ENCODE measurements around the gene CREB1. TPM values are rescaled to one million over a fixed set of nuclear protein-coding genes. Genes with fewer than 3 reads are reported as not detected.

CREB1 gene
- total and polyA plus RNA-seq, 4 donors: 8.4 to 88.7 (median 35.7) TPM

GRCh38 chr2:207601774-207602173 is 72.0 kb downstream of the CREB1 start:
- intact Hi-C loops (cut with DNase I): no loop called here
- WGBS, 2 donors: 93 to 96% methylated on average over 1 of the region's 1 CpG

GRCh38 chr2:207603486-207603885 is 73.7 kb downstream of the CREB1 start:
- no peaks in the 10 kb centered on the region for H3K27me3 ChIP-seq (ENCODE audit: control insufficient read depth in 1 of 2, insufficient read depth in 2 of 2, low read length in 1 of 2)
- no peak overlapping the region for H3K27ac ChIP-seq (ENCODE audit: low read depth in 1 of 2, low read length in 2 of 2)
- H3K9me3 ChIP-seq (ENCODE audit: control insufficient read depth, low read length): no peaks in the 10 kb centered on the region
- ATAC-seq (ENCODE audit: low FRiP score): no peak
- H3K4me1 ChIP-seq (ENCODE audit: control insufficient read depth in 1 of 2, insufficient read depth in 2 of 2, low read length in 2 of 2): no peaks in the 10 kb centered on the region
- no peak overlapping the region for H3K4me3 ChIP-seq (ENCODE audit: low read length in 2 of 2)
- intact Hi-C loops (cut with DNase I): no loop called here
- no peak for DNase-seq
- 53 to 56% methylated on average over 2 of the region's 2 CpGs for WGBS, 2 donors
- H3K36me3 ChIP-seq (ENCODE audit: control insufficient read depth in 1 of 2, insufficient read depth in 2 of 2, low read length in 1 of 2): no peaks in the 10 kb centered on the region

More at GRCh38 chr2:207601774-207602173, 72.0 kb downstream of the CREB1 start:
- ATAC-seq (ENCODE audit: low FRiP score) (no peak), DNase-seq (no peak)
- no peak overlapping the region for H3K27ac ChIP-seq (ENCODE audit: low read depth in 1 of 2, low read length in 2 of 2)
- H3K9me3 ChIP-seq (ENCODE audit: control insufficient read depth, low read length): no peaks in the 10 kb centered on the region
- H3K4me3 ChIP-seq (ENCODE audit: low read length in 2 of 2): no peak overlapping the region
- H3K36me3 ChIP-seq (ENCODE audit: control insufficient read depth in 1 of 2, insufficient read depth in 2 of 2, low read length in 1 of 2): peaks cover 0 to 4% of the 10 kb centered on the region in 2 donors
- H3K27me3 ChIP-seq (ENCODE audit: control insufficient read depth in 1 of 2, insufficient read depth in 2 of 2, low read length in 1 of 2): no peaks in the 10 kb centered on the region
- H3K4me1 ChIP-seq (ENCODE audit: control insufficient read depth in 1 of 2, insufficient read depth in 2 of 2, low read length in 2 of 2): no peaks in the 10 kb centered on the region

GRCh38 chr2:207606399-207606798 is 76.6 kb downstream of the CREB1 start:
- ATAC-seq (ENCODE audit: low FRiP score): no peak

GRCh38 chr2:207606829-207607228 is 77.1 kb downstream of the CREB1 start:
- intact Hi-C loops (cut with DNase I): no loop called here
- no peak overlapping the region for H3K4me3 ChIP-seq (ENCODE audit: low read length in 2 of 2)
- WGBS, 2 donors: 95 to 96% methylated on average over 5 of the region's 5 CpGs
- no peaks in the 10 kb centered on the region for H3K27me3 ChIP-seq (ENCODE audit: control insufficient read depth in 1 of 2, insufficient read depth in 2 of 2, low read length in 1 of 2)
- no peak for DNase-seq
- H3K36me3 ChIP-seq (ENCODE audit: control insufficient read depth in 1 of 2, insufficient read depth in 2 of 2, low read length in 1 of 2): no peaks in the 10 kb centered on the region
- ATAC-seq (ENCODE audit: low FRiP score): no peak
- H3K4me1 ChIP-seq (ENCODE audit: control insufficient read depth in 1 of 2, insufficient read depth in 2 of 2, low read length in 2 of 2): no peaks in the 10 kb centered on the region
- no peaks in the 10 kb centered on the region for H3K9me3 ChIP-seq (ENCODE audit: control insufficient read depth, low read length)
- no peak overlapping the region for H3K27ac ChIP-seq (ENCODE audit: low read depth in 1 of 2, low read length in 2 of 2)

More at GRCh38 chr2:207606399-207606798, 76.6 kb downstream of the CREB1 start:
- Histone ChIP-seq H3K27ac (ENCODE audit: low read depth in 1 of 2, low read length in 2 of 2) (no peak overlapping the region), H3K4me3 (ENCODE audit: low read length in 2 of 2) (no peak overlapping the region), H3K4me1 (ENCODE audit: control insufficient read depth in 1 of 2, insufficient read depth in 2 of 2, low read length in 2 of 2) (no peaks in the 10 kb centered on the region), H3K36me3 (ENCODE audit: control insufficient read depth in 1 of 2, insufficient read depth in 2 of 2, low read length in 1 of 2) (no peaks in the 10 kb centered on the region), H3K9me3 (ENCODE audit: control insufficient read depth, low read length) (no peaks in the 10 kb centered on the region), H3K27me3 (ENCODE audit: control insufficient read depth in 1 of 2, insufficient read depth in 2 of 2, low read length in 1 of 2) (no peaks in the 10 kb centered on the region)
- DNase-seq: no peak
- WGBS, 2 donors: 95% methylated on average over 7 of the region's 7 CpGs
- intact Hi-C loops (cut with DNase I): no loop called here

- ATAC-seq (ENCODE audit: low FRiP score): no peak
- Histone ChIP-seq H3K4me3 (ENCODE audit: low read length in 2 of 2) (no peak overlapping the region), H3K9me3 (ENCODE audit: control insufficient read depth, low read length) (no peaks in the 10 kb centered on the region), H3K4me1 (ENCODE audit: control insufficient read depth in 1 of 2, insufficient read depth in 2 of 2, low read length in 2 of 2) (no peaks in the 10 kb centered on the region), H3K27ac (ENCODE audit: low read depth in 1 of 2, low read length in 2 of 2) (no peak overlapping the region), H3K27me3 (ENCODE audit: control insufficient read depth in 1 of 2, insufficient read depth in 2 of 2, low read length in 1 of 2) (no peaks in the 10 kb centered on the region), H3K36me3 (ENCODE audit: control insufficient read depth in 1 of 2, insufficient read depth in 2 of 2, low read length in 1 of 2) (peaks cover 0 to 3% of the 10 kb centered on the region in 2 donors)
- 87 to 89% methylated on average over 4 of the region's 4 CpGs for WGBS, 2 donors
- intact Hi-C loops (cut with DNase I): no loop called here
- DNase-seq: no peak
Measured at GRCh38 chr2:207612714-207613113, 83.0 kb downstream of the CREB1 start.

- 91 to 96% methylated on average over 2 of the region's 2 CpGs for WGBS, 2 donors
- H3K4me1 ChIP-seq (ENCODE audit: control insufficient read depth in 1 of 2, insufficient read depth in 2 of 2, low read length in 2 of 2): no peaks in the 10 kb centered on the region
- H3K27me3 ChIP-seq (ENCODE audit: control insufficient read depth in 1 of 2, insufficient read depth in 2 of 2, low read length in 1 of 2): no peaks in the 10 kb centered on the region
- no peaks in the 10 kb centered on the region for H3K9me3 ChIP-seq (ENCODE audit: control insufficient read depth, low read length)
- intact Hi-C loops (cut with DNase I): no loop called here
- no peak overlapping the region for H3K27ac ChIP-seq (ENCODE audit: low read depth in 1 of 2, low read length in 2 of 2)
- H3K4me3 ChIP-seq (ENCODE audit: low read length in 2 of 2): no peak overlapping the region
- ATAC-seq (ENCODE audit: low FRiP score) (no peak), DNase-seq (no peak)
- peaks cover 0 to 4% of the 10 kb centered on the region in 2 donors for H3K36me3 ChIP-seq (ENCODE audit: control insufficient read depth in 1 of 2, insufficient read depth in 2 of 2, low read length in 1 of 2)
Measured at GRCh38 chr2:207614824-207615223, 85.1 kb downstream of the CREB1 start.

- Histone ChIP-seq H3K4me3 (ENCODE audit: low read length in 2 of 2) (no peak overlapping the region), H3K27ac (ENCODE audit: low read depth in 1 of 2, low read length in 2 of 2) (no peak overlapping the region), H3K4me1 (ENCODE audit: control insufficient read depth in 1 of 2, insufficient read depth in 2 of 2, low read length in 2 of 2) (no peaks in the 10 kb centered on the region), H3K36me3 (ENCODE audit: control insufficient read depth in 1 of 2, insufficient read depth in 2 of 2, low read length in 1 of 2) (peaks cover 0 to 4% of the 10 kb centered on the region in 2 donors), H3K27me3 (ENCODE audit: control insufficient read depth in 1 of 2, insufficient read depth in 2 of 2, low read length in 1 of 2) (no peaks in the 10 kb centered on the region), H3K9me3 (ENCODE audit: control insufficient read depth, low read length) (no peaks in the 10 kb centered on the region)
- DNase-seq (no peak), ATAC-seq (ENCODE audit: low FRiP score) (no peak)
- WGBS, 2 donors: 76 to 79% methylated on average over 4 of the region's 4 CpGs
- intact Hi-C loops (cut with DNase I): no loop called here
Measured at GRCh38 chr2:207616185-207616584, 86.4 kb downstream of the CREB1 start.

GRCh38 chr2:207617011-207617671 is 87.4 kb downstream of the CREB1 start:
- Histone ChIP-seq H3K27ac (ENCODE audit: low read depth in 1 of 2, low read length in 2 of 2) (no peak overlapping the region), H3K4me3 (ENCODE audit: low read length in 2 of 2) (no peak overlapping the region), H3K36me3 (ENCODE audit: control insufficient read depth in 1 of 2, insufficient read depth in 2 of 2, low read length in 1 of 2) (peaks cover 0 to 4% of the 10 kb centered on the region in 2 donors), H3K9me3 (ENCODE audit: control insufficient read depth, low read length) (no peaks in the 10 kb centered on the region), H3K27me3 (ENCODE audit: control insufficient read depth in 1 of 2, insufficient read depth in 2 of 2, low read length in 1 of 2) (no peaks in the 10 kb centered on the region), H3K4me1 (ENCODE audit: control insufficient read depth in 1 of 2, insufficient read depth in 2 of 2, low read length in 2 of 2) (no peaks in the 10 kb centered on the region)
- DNase-seq (no peak), ATAC-seq (ENCODE audit: low FRiP score) (no peak)
- intact Hi-C loops (cut with DNase I): no loop called here
- WGBS, 2 donors: 72 to 78% methylated on average over 6 of the region's 6 CpGs

- DNase-seq: no peak
- Histone ChIP-seq H3K4me1 (ENCODE audit: control insufficient read depth in 1 of 2, insufficient read depth in 2 of 2, low read length in 2 of 2) (no peaks in the 10 kb centered on the region), H3K9me3 (ENCODE audit: control insufficient read depth, low read length) (no peaks in the 10 kb centered on the region), H3K4me3 (ENCODE audit: low read length in 2 of 2) (no peak overlapping the region), H3K27ac (ENCODE audit: low read depth in 1 of 2, low read length in 2 of 2) (no peak overlapping the region), H3K27me3 (ENCODE audit: control insufficient read depth in 1 of 2, insufficient read depth in 2 of 2, low read length in 1 of 2) (no peaks in the 10 kb centered on the region), H3K36me3 (ENCODE audit: control insufficient read depth in 1 of 2, insufficient read depth in 2 of 2, low read length in 1 of 2) (peaks cover 0 to 4% of the 10 kb centered on the region in 2 donors)
- no peak for ATAC-seq (ENCODE audit: low FRiP score)
- intact Hi-C loops (cut with DNase I): loop anchor here (5.0 to 10.0 kb wide), 3 partner anchors 87 to 455 kb away; partner anchors contain the start of gene PLEKHM3 (in 1 of the 2)
- WGBS, 2 donors: 60 to 72% methylated on average over 4 of the region's 4 CpGs
Measured at GRCh38 chr2:207619764-207620203, 90.0 kb downstream of the CREB1 start.

Data from aorta (tissue), 5 donors.